GM19395 (cell line): ENCODE measurements around the gene SMIM12.
"Not testable (repeated sequence)": the region's sequence is repeated elsewhere in the genome, so short reads cannot be mapped to it uniquely, and the experiment has no call there.

Experiments used
- ATAC-seq: cut with Tn5 transposase; IDR thresholded peaks from one replicate; pipeline ENCODE4 v1.9.1; 2021; ENCODE audit warnings: mild to moderate bottlenecking, moderate library complexity; ENCODE audit not compliant: unreplicated experiment

SMIM12 gene

GRCh38 chr1:34845131-34845901 lies 14.2 kb downstream of the SMIM12 start:
- ATAC-seq: no peak

GRCh38 chr1:34844252-34844634 lies 15.3 kb downstream of the SMIM12 start:
- ATAC-seq: no peak

GRCh38 chr1:34843392-34844251 lies 15.9 kb downstream of the SMIM12 start:
- no peak for ATAC-seq

- ATAC-seq: no peak
Measured at GRCh38 chr1:34842952-34843371, 16.6 kb downstream of the SMIM12 start.

- no peak for ATAC-seq
Measured at GRCh38 chr1:34842073-34842472, 17.5 kb downstream of the SMIM12 start.

GRCh38 chr1:34840426-34840825 lies 19.1 kb downstream of the SMIM12 start:
- ATAC-seq: no peak

- ATAC-seq: no peak
Measured at GRCh38 chr1:34839526-34840305, 19.8 kb downstream of the SMIM12 start.

- no peak for ATAC-seq
Measured at GRCh38 chr1:34833711-34834110, 25.8 kb downstream of the SMIM12 start.

GRCh38 chr1:34831721-34832246 lies 27.8 kb downstream of the SMIM12 start:
- ATAC-seq: no peak

GRCh38 chr1:34829250-34829649 lies 30.3 kb downstream of the SMIM12 start:
- ATAC-seq: no peak

GRCh38 chr1:34828611-34829010 lies 30.9 kb downstream of the SMIM12 start:
- no peak for ATAC-seq

- ATAC-seq: no peak
Measured at GRCh38 chr1:34827341-34827941, 32.1 kb downstream of the SMIM12 start.

- no peak for ATAC-seq
Measured at GRCh38 chr1:34825455-34826091, 34.0 kb downstream of the SMIM12 start.

- no peak for ATAC-seq
Measured at GRCh38 chr1:34824817-34825454, 34.6 kb downstream of the SMIM12 start.

- no peak for ATAC-seq
Measured at GRCh38 chr1:34822202-34822601, 37.3 kb downstream of the SMIM12 start.

GRCh38 chr1:34818862-34819261 lies 40.7 kb downstream of the SMIM12 start:
- ATAC-seq: not testable (repeated sequence)

GRCh38 chr1:34816778-34817177 lies 42.8 kb downstream of the SMIM12 start:
- ATAC-seq: no peak

GRCh38 chr1:34816332-34816731 lies 43.2 kb downstream of the SMIM12 start:
- no peak for ATAC-seq

- not testable (repeated sequence) for ATAC-seq
Measured at GRCh38 chr1:34810781-34811180, 48.8 kb downstream of the SMIM12 start.
